HepG2 (cell line): ENCODE measurements around the gene RHBDF2. TPM values are rescaled to one million over a fixed set of nuclear protein-coding genes. Genes with fewer than 3 reads are reported as not detected.

Experiments used
- AFF4 ChIP-seq: sonication (generic); formaldehyde crosslinking; IDR thresholded peaks from 2 replicates; pipeline ENCODE4 v1.4.0; 2020; ENCODE audit warnings: missing genetic modification reagents
- ATF4 ChIP-seq, 2 experiments: fragments of 450-650 bp in 1 of 2; sonication (generic) in 1 of 2; formaldehyde crosslinking; IDR thresholded peaks; 2 replicates each; pipeline versions ENCODE4 v1.5.0 to v1.8.0; 2020 to 2022; ENCODE audit warnings: mild to moderate bottlenecking in 1 of 2, missing genetic modification reagents in 1 of 2
- DR1 ChIP-seq: sonication (generic); formaldehyde crosslinking; IDR thresholded peaks from 2 replicates; pipeline ENCODE4 v1.8.0; 2021; ENCODE audit warnings: mild to moderate bottlenecking, missing genetic modification reagents, inconsistent platforms
- DRAP1 ChIP-seq: IDR thresholded peaks from 2 replicates; pipeline ENCODE4 v1.6.1; 2016; ENCODE audit warnings: missing genetic modification reagents, missing compliant biosample characterization
- ETV5 ChIP-seq: IDR thresholded peaks from 2 replicates; pipeline ENCODE4 v1.6.1; 2018; ENCODE audit warnings: missing biosample characterization, missing genetic modification reagents, inconsistent platforms, borderline replicate concordance
- FLYWCH1 ChIP-seq: sonication (generic); formaldehyde crosslinking; IDR thresholded peaks from 2 replicates; pipeline ENCODE4 v1.8.1; 2023; ENCODE audit warnings: mild to moderate bottlenecking, missing genetic modification reagents
- FOXA3 ChIP-seq: IDR thresholded peaks from 2 replicates; pipeline ENCODE4 v1.6.1; 2016; ENCODE audit warnings: missing genetic modification reagents, missing compliant biosample characterization
- HNF4A ChIP-seq: sonication (generic); formaldehyde crosslinking; IDR thresholded peaks from 2 replicates; pipeline ENCODE4 v1.4.0; 2020; ENCODE audit warnings: missing genetic modification reagents
- JUNB ChIP-seq: sonication (generic); formaldehyde crosslinking; IDR thresholded peaks from 2 replicates; pipeline ENCODE4 v1.8.0; 2022; ENCODE audit warnings: missing genetic modification reagents, mild to moderate bottlenecking, borderline replicate concordance
- NCOR1 ChIP-seq: fragments of 200-600 bp; sonication (generic); IDR thresholded peaks from 2 replicates; pipeline ENCODE4 v1.7.0; 2017; ENCODE audit warnings: antibody characterized with exemption, low read length, borderline replicate concordance
- NR1H2 ChIP-seq: sonication (generic); formaldehyde crosslinking; IDR thresholded peaks from 2 replicates; pipeline ENCODE4 v1.8.1; 2022; ENCODE audit warnings: low read depth, missing genetic modification reagents, borderline replicate concordance
- NRL ChIP-seq: sonication (generic); formaldehyde crosslinking; IDR thresholded peaks from 2 replicates; pipeline ENCODE4 v1.5.0; 2020; ENCODE audit warnings: missing genetic modification reagents, mild to moderate bottlenecking, moderate library complexity, borderline replicate concordance
- REXO4 ChIP-seq: sonication (generic); formaldehyde crosslinking; IDR thresholded peaks from 2 replicates; pipeline ENCODE4 v1.8.0; 2022; ENCODE audit warnings: missing genetic modification reagents, mild to moderate bottlenecking, borderline replicate concordance
- SRSF4 ChIP-seq: fragments of 200-400 bp; formaldehyde crosslinking; IDR thresholded peaks from one replicate; pipeline ENCODE4 v1.6.1; 2018; ENCODE audit warnings: mild to moderate bottlenecking, low read depth, low read length, moderate library complexity; ENCODE audit not compliant: poor library complexity, severe bottlenecking
- WIZ ChIP-seq: sonication (generic); formaldehyde crosslinking; IDR thresholded peaks from 2 replicates; pipeline ENCODE4 v1.5.1; 2020; ENCODE audit warnings: mild to moderate bottlenecking, missing genetic modification reagents
- ZBTB14 ChIP-seq: sonication (generic); formaldehyde crosslinking; IDR thresholded peaks from 2 replicates; pipeline ENCODE4 v1.4.0; 2020; ENCODE audit warnings: missing genetic modification reagents
- ZNF292 ChIP-seq: sonication (generic); formaldehyde crosslinking; IDR thresholded peaks from 2 replicates; pipeline ENCODE4 v1.8.1; 2022; ENCODE audit warnings: mild to moderate bottlenecking, low read depth, missing genetic modification reagents, borderline replicate concordance
- ZNF333 ChIP-seq: sonication (generic); formaldehyde crosslinking; IDR thresholded peaks from 2 replicates; pipeline ENCODE4 v1.4.0; 2020; ENCODE audit warnings: mild to moderate bottlenecking, missing genetic modification reagents, borderline replicate concordance
- ZNF34 ChIP-seq: sonication (generic); formaldehyde crosslinking; IDR thresholded peaks from 2 replicates; pipeline ENCODE4 v1.4.0; 2020; ENCODE audit warnings: mild to moderate bottlenecking, missing genetic modification reagents, borderline replicate concordance
- ZNF382 ChIP-seq: sonication (generic); formaldehyde crosslinking; IDR thresholded peaks from 2 replicates; pipeline ENCODE4 v1.5.0; 2020; ENCODE audit warnings: missing genetic modification reagents, mild to moderate bottlenecking, borderline replicate concordance
- ZNF446 ChIP-seq: sonication (generic); formaldehyde crosslinking; IDR thresholded peaks from 2 replicates; pipeline ENCODE4 v1.5.0; 2020; ENCODE audit warnings: mild to moderate bottlenecking, missing genetic modification reagents
- ZNF576 ChIP-seq: sonication (generic); formaldehyde crosslinking; IDR thresholded peaks from 2 replicates; pipeline ENCODE4 v1.4.0; 2020; ENCODE audit warnings: mild to moderate bottlenecking, missing genetic modification reagents
- ZNF703 ChIP-seq: sonication (generic); formaldehyde crosslinking; IDR thresholded peaks from 2 replicates; pipeline ENCODE4 v1.5.1; 2020; ENCODE audit warnings: missing genetic modification reagents, mild to moderate bottlenecking, moderate library complexity, borderline replicate concordance
- polyA plus RNA-seq, 8 experiments: library from polyadenylated mRNA; depleted of rRNA in 3 of 8; stranded (reverse) in 7 of 8; unstranded in 1 of 8; fragments of >200 nt; fragmentation: Illumina TruSeq in 4 of 8; extraction: Trizol in 4 of 8; gene quantifications; 2 replicates each; pipeline versions ENCODE4 v1.2.1 to v1.2.3, GENCODE V29; 2011 to 2016; ENCODE audit warnings: low read depth in 4 of 8, missing spikeins in 1 of 8, mixed read lengths in 1 of 8; ENCODE audit not compliant: insufficient read depth in 1 of 8
- total RNA-seq, 5 experiments: library from RNA; depleted of rRNA; stranded (reverse); fragments of >200 nt; fragmentation: Illumina TruSeq; extraction: Trizol; gene quantifications; 2 replicates each; pipeline ENCODE4 v1.2.3, GENCODE V29; 2016; ENCODE audit warnings: low read depth in 1 of 5

RHBDF2 gene
- total and polyA plus RNA-seq, 2 of the 13 experiments (the other 11 are each of a cell fraction or from before 2014, with no cell fraction given) = 7.8 to 24.2 TPM

GRCh38 chr17:76527430-76528111 lies 26.3 kb upstream of the RHBDF2 start (continued):
- TF ChIP-seq WIZ (CRISPR knock-in tag) (no peak), ZNF382 (CRISPR knock-in tag) (no peak), DR1 (CRISPR knock-in tag) (no peak), ZBTB14 (CRISPR knock-in tag) (no peak), ZNF34 (CRISPR knock-in tag) (no peak), ATF4 (CRISPR knock-in tag; IDR thresholded peaks at IDR 0.05) (no peak), NCOR1 (no peak), ZNF292 (CRISPR knock-in tag) (no peak), AFF4 (CRISPR knock-in tag) (no peak), ZNF333 (CRISPR knock-in tag) (no peak), ETV5 (peak; percentile 51; the same call in 1 of the 2 replicates), FOXA3 (CRISPR knock-in tag) (0 out of 2 replicates have a peak, but pooled peaks have one; percentile 16), DRAP1 (CRISPR knock-in tag) (peak; percentile 31; the same call in 1 of the 2 replicates), REXO4 (CRISPR knock-in tag) (peak; percentile 44; the same call in 1 of the 2 replicates), ZNF703 (CRISPR knock-in tag) (no peak), FLYWCH1 (no peak), NRL (peak; percentile 92), ZNF446 (no peak), JUNB (CRISPR knock-in tag) (no peak), SRSF4 (no peak), NR1H2 (CRISPR knock-in tag) (no peak), HNF4A (CRISPR knock-in tag) (no peak), ZNF576 (CRISPR knock-in tag) (no peak)
